ENCODE results near the gene BAIAP3. TPM values are rescaled to one million over a fixed set of nuclear protein-coding genes. Genes with fewer than 3 reads are reported as not detected.

BAIAP3 gene
- total and polyA plus RNA-seq, 2 of the 8 experiments (the other 6 are each of a cell fraction or from before 2014, with no cell fraction given) = 2.9 to 6.8 TPM

DNA sequence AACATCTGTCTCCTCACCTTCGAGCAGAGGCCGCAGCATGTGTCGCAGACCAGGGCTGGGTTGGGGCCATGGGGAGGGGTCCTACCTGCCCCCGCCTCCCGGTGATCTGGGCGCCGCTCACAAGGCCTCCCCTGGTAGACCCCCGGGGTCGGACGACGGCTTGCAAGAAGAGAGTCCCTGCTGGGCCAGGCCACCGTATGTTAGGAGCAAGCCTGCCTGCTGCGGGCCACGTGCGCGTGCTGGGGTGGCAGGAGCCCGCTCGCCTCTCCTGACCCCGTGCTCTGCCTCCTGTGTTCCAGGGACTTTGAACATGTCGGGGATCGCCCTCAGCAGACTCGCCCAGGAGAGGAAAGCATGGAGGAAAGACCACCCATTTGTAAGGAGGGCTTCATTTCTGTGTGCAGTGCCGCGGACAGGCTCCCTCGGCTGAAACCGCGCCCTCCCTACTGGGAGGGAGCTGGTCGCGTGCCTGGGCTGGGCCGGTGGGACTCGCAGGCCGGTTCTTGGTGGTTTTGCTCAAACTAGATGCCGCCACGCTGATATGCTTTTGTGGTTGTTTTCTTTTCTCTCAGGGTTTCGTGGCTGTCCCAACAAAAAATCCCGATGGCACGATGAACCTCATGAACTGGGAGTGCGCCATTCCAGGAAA lies 19.6 kb upstream of the BAIAP3 start (continued):
- TF ChIP-seq, protein P1, sequence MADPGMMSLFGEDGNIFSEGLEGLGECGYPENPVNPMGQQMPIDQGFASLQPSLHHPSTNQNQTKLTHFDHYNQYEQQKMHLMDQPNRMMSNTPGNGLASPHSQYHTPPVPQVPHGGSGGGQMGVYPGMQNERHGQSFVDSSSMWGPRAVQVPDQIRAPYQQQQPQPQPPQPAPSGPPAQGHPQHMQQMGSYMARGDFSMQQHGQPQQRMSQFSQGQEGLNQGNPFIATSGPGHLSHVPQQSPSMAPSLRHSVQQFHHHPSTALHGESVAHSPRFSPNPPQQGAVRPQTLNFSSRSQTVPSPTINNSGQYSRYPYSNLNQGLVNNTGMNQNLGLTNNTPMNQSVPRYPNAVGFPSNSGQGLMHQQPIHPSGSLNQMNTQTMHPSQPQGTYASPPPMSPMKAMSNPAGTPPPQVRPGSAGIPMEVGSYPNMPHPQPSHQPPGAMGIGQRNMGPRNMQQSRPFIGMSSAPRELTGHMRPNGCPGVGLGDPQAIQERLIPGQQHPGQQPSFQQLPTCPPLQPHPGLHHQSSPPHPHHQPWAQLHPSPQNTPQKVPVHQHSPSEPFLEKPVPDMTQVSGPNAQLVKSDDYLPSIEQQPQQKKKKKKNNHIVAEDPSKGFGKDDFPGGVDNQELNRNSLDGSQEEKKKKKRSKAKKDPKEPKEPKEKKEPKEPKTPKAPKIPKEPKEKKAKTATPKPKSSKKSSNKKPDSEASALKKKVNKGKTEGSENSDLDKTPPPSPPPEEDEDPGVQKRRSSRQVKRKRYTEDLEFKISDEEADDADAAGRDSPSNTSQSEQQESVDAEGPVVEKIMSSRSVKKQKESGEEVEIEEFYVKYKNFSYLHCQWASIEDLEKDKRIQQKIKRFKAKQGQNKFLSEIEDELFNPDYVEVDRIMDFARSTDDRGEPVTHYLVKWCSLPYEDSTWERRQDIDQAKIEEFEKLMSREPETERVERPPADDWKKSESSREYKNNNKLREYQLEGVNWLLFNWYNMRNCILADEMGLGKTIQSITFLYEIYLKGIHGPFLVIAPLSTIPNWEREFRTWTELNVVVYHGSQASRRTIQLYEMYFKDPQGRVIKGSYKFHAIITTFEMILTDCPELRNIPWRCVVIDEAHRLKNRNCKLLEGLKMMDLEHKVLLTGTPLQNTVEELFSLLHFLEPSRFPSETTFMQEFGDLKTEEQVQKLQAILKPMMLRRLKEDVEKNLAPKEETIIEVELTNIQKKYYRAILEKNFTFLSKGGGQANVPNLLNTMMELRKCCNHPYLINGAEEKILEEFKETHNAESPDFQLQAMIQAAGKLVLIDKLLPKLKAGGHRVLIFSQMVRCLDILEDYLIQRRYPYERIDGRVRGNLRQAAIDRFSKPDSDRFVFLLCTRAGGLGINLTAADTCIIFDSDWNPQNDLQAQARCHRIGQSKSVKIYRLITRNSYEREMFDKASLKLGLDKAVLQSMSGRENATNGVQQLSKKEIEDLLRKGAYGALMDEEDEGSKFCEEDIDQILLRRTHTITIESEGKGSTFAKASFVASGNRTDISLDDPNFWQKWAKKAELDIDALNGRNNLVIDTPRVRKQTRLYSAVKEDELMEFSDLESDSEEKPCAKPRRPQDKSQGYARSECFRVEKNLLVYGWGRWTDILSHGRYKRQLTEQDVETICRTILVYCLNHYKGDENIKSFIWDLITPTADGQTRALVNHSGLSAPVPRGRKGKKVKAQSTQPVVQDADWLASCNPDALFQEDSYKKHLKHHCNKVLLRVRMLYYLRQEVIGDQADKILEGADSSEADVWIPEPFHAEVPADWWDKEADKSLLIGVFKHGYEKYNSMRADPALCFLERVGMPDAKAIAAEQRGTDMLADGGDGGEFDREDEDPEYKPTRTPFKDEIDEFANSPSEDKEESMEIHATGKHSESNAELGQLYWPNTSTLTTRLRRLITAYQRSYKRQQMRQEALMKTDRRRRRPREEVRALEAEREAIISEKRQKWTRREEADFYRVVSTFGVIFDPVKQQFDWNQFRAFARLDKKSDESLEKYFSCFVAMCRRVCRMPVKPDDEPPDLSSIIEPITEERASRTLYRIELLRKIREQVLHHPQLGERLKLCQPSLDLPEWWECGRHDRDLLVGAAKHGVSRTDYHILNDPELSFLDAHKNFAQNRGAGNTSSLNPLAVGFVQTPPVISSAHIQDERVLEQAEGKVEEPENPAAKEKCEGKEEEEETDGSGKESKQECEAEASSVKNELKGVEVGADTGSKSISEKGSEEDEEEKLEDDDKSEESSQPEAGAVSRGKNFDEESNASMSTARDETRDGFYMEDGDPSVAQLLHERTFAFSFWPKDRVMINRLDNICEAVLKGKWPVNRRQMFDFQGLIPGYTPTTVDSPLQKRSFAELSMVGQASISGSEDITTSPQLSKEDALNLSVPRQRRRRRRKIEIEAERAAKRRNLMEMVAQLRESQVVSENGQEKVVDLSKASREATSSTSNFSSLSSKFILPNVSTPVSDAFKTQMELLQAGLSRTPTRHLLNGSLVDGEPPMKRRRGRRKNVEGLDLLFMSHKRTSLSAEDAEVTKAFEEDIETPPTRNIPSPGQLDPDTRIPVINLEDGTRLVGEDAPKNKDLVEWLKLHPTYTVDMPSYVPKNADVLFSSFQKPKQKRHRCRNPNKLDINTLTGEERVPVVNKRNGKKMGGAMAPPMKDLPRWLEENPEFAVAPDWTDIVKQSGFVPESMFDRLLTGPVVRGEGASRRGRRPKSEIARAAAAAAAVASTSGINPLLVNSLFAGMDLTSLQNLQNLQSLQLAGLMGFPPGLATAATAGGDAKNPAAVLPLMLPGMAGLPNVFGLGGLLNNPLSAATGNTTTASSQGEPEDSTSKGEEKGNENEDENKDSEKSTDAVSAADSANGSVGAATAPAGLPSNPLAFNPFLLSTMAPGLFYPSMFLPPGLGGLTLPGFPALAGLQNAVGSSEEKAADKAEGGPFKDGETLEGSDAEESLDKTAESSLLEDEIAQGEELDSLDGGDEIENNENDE (IDR thresholded peaks at IDR 0.05; ENCODE audit: insufficient replicate concordance, low read length) = no peak
